ES-I3 (cell line): ENCODE measurements around the gene TMED1.

Experiments
- H3K36me3 ChIP-seq: 2 replicates; pipeline ENCODE4 v1.6.1; 2013; ENCODE audit warnings: mild to moderate bottlenecking, low read length, control low read depth, moderate library complexity; ENCODE audit not compliant: insufficient read depth
- H3K4me1 ChIP-seq: 2 replicates; pipeline ENCODE4 v1.6.1; 2013; ENCODE audit warnings: mild to moderate bottlenecking, control low read depth, low read length; ENCODE audit not compliant: insufficient read depth
- H3K9ac ChIP-seq: 2 replicates; pipeline ENCODE4 v1.6.1; 2013; ENCODE audit warnings: low read depth, mild to moderate bottlenecking, low read length, moderate library complexity
- H3K9me3 ChIP-seq: 2 replicates; pipeline ENCODE4 v1.6.1; 2013; ENCODE audit warnings: mild to moderate bottlenecking, low read length, moderate library complexity; ENCODE audit not compliant: control insufficient read depth, insufficient read depth

TMED1 gene

DNA sequence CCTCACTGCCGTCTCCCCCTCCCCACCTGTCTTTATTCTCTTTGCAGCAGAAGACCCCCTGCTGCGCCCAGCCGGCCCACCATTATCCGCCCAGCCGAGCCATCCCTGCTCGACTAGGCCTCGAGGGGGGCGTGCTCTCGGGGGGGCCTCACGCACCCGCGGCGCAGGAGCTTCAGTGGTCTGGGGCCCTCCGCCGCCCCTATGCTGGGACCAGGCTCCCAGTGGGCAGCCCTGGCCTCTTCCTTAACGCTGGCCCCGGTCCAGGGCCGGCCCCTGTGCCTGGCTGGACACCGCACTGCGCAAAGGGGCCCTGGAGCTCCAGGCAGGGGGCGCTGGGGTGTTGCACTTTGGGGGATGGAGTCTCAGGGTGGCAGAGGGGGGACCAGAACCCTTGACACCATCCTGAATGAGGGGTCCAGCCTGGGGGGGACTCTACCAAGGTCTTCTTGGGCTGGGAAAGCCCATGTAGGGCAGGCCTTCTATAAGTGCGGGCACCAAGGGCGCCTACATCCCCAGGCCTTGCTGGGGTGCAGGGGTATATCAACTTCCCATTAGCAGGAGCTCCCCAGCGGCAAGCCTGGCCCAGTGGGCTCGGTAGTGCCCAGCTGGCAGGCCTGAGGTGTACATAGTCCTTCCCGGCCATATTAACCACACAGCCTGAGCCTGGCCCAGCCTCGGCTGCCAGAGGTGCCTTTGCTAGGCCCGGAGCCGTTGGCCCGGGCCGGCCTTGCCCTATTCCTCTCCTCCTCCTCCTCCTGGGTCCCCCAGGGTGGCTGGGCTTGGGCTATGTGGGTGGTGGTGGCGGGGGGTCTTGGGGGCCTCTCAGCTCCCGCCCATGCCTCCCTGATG lies 4.9 kb downstream of the TMED1 start:
- no peak overlapping the region for H3K9ac ChIP-seq
- no peaks in the 10 kb centered on the region for H3K36me3 ChIP-seq
- no peaks in the 10 kb centered on the region for H3K4me1 ChIP-seq
- H3K9me3 ChIP-seq = no peaks in the 10 kb centered on the region

DNA sequence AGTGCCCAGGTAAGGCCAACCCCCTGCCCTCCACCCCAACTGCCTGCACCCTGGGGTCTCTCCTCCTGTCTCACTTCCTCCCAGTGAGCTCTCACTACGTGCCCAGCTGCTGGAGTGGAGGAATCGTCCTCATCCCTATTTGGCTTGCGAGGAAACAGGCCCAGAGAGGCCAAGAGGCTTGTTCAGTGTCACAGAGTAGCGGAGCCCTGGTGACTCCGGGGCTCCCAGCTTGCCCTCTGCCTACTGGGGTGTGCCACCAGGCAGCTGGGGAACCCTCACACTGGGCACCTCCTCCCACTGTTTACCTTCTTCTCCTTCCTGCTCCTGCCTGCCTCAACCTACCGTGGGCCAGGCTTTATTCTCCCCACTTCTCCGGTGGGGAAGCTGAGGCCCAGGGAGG lies 5.6 kb downstream of the TMED1 start:
- no peaks in the 10 kb centered on the region for H3K4me1 ChIP-seq
- no peaks in the 10 kb centered on the region for H3K9me3 ChIP-seq
- 0 out of 2 replicates have a peak, but pooled peaks cover 5% of the 10 kb centered on the region for H3K36me3 ChIP-seq
- no peak overlapping the region for H3K9ac ChIP-seq

DNA sequence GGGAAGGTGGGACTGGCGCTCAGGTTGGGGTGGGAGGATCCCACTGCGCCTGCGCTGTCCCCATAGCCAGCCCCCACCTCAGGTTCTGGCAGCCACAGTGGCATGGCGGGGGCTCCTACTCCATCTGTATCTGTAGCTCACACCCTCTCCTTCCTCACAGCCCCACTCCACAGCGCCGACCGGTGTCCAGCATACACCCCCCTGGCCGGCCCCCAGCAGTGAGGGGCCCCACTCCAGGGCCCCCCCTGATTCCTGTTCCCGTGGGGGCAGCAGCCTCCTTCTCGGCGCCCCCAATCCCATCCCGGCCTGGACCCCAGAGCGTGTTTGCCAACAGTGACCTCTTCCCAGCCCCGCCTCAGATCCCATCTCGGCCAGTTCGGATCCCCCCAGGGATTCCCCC lies 6.0 kb downstream of the TMED1 start:
- Histone ChIP-seq H3K4me1 (no peaks in the 10 kb centered on the region), H3K36me3 (0 out of 2 replicates have a peak, but pooled peaks cover 5% of the 10 kb centered on the region), H3K9me3 (no peaks in the 10 kb centered on the region), H3K9ac (no peak overlapping the region)

DNA sequence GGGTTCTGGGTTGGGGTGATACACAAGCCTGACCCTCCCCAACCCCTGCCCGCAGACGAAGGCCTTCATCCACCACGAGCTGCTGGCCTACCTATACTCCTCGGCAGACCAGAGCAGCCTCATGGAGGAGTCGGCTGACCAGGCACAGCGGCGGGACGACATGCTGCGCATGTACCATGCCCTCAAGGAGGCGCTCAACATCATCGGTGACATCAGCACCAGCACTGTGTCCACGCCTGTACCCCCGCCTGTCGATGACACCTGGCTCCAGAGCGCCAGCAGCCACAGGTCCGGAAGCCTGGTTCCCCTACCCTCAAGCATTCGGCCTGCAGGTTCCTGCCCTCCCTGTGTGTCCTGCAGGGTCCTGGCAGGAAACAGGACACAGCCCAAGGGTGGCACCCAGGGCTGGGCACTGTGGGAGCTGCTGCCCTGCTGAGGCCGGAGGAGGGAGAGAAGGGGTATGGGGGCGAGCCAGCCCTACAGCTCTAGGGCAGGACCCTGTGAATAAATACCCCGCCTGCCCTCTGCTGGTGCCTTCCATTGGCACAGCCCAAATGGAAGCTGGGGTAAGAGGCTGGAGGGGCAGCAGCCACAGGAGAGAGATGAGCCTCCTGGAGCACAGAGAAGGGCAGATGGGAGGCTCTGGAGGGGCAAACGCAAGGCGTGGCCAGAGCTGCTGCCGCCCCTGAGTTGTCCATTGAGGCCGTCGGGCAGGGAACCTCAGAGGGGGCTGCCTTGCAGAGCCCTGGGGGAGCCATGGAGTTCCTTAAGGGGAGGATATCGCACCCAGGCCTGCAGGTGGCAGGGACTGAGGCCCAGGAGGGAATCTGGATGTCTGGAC lies 6.8 kb downstream of the TMED1 start:
- Histone ChIP-seq H3K36me3 (peaks cover 5% of the 10 kb centered on the region; the same call in 1 of the 2 replicates), H3K4me1 (no peaks in the 10 kb centered on the region), H3K9ac (no peak overlapping the region), H3K9me3 (no peaks in the 10 kb centered on the region)

DNA sequence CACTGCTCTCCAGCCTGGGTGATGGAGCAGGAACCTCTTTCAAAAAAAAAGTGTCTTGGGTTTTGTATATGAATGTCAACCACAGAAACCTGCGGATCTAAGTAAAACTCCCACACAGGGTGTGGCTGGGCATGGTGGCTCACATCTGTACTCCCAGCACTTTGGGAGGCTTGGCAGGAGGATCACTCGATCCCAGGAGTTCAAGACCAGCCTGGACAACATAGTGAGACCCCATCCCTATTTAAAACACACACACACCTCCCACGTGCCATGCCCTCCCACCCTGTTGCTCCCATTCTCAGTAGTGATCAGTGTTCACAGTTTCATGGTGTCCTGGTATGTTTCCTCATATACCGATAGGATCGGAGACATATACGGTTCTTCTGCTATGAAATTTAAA lies 9.2 kb downstream of the TMED1 start:
- H3K9ac ChIP-seq = no peak overlapping the region
- H3K36me3 ChIP-seq = peaks cover 8% of the 10 kb centered on the region
- no peaks in the 10 kb centered on the region for H3K4me1 ChIP-seq
- no peaks in the 10 kb centered on the region for H3K9me3 ChIP-seq

DNA sequence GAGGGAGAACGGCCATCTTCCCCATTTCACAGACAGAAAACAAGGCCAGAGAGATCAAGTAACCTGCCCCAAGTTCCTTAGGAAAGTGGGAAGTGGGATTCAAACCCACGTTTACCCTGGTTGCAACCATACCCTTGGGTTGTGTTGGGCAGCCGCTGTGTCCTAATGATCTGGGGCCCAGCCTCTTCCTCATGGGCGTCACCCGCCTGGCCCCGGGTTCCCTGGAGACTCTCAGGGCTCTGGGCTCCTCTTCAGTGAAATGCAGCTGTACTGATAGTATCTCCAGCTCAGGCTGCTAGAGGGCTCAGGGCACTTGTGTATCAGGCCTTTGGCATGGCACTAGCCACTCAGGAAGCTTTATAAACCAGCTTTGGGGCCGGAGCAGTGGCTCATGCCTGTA lies 9.8 kb downstream of the TMED1 start:
- no peaks in the 10 kb centered on the region for H3K9me3 ChIP-seq
- peaks cover 8% of the 10 kb centered on the region for H3K36me3 ChIP-seq
- H3K4me1 ChIP-seq = no peaks in the 10 kb centered on the region
- H3K9ac ChIP-seq = no peak overlapping the region

DNA sequence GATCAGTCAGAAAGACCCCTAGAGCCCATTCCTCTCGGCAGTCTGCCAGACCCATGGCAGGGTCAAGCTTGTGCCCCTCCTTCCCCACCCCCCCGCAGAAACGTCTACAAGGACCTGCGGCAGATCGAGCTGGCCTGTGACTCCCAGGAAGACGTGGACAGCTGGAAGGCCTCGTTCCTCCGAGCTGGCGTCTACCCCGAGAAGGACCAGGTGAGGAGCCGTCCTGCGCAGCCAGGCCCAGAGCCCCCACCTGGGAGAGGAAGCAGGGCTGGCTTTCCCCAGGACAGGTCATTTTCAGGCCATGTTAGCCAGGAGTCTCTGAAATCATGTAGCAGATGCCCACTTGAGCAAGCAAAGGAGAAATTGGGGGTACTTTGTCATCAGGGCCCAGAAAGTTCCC lies 12.3 kb downstream of the TMED1 start:
- Histone ChIP-seq H3K9ac (no peak overlapping the region), H3K4me1 (no peaks in the 10 kb centered on the region), H3K36me3 (peaks cover 8% of the 10 kb centered on the region), H3K9me3 (no peaks in the 10 kb centered on the region)

DNA sequence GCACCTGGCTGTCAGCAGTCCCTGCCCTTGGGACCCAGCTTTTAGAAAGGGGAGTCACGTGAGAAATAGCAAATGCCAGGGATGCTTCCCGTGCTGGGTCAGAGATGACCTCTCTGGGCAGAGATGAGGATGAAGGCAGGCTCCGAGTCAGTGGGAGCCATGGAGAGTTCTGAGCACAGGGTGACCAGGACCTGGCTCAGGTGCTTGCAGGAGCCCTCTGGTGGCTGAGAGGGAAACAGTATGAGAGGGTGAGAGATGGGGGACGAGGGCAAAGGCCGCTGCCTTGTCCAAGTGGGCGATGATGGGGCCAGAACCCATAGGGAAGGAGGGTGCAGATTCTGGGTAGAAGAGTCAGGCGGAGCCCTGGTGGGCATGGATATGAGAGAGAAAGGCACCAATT lies 15.8 kb downstream of the TMED1 start:
- no peaks in the 10 kb centered on the region for H3K9me3 ChIP-seq
- H3K4me1 ChIP-seq = no peaks in the 10 kb centered on the region
- no peak overlapping the region for H3K9ac ChIP-seq
- H3K36me3 ChIP-seq = peaks cover 4% of the 10 kb centered on the region

DNA sequence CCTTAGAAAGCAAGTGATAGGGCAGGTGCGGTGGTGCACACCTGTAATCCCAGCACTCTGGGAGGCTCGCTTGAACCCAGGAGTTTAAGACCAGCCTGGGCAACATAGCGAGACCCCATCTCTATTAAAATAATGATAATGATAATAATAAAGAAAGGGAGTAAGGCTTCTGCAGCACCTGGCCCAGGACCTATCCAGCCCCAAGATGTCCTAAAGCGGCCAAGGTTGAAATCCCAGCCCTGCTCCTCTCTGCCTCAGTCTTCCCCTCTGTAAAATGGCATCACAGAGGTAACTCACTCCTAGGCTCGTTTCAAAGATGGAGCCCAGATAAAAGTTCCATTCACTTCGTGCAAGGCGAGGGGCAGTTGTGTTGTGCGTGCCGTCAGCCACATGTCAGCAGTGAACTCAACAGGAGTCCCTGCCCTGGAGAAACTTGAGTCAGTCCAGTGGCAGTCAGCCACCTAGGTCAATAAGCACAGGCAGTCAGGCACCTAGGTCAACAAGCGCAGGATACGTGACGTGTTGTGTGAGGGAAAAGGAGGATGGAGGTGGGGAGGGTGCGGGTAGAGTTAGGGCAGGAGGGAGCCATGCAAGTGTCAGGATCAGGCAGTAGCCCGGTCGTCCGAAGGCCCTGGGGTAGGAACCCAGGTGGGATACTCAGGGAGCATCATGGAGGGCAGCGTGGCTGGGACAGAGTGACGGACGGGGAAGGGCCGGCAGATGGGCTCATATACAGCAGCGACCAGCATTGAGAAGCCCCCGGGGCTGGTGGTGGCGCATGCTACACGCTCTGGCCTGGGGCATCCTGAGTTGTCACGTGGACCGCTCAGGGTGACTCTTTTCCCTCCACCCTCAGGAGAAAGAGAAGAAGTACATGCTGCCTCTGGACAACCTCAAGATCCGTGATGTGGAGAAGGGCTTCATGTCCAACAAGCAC lies 16.6 kb downstream of the TMED1 start:
- no peak overlapping the region for H3K9ac ChIP-seq
- no peaks in the 10 kb centered on the region for H3K9me3 ChIP-seq
- peaks cover 7% of the 10 kb centered on the region for H3K36me3 ChIP-seq
- no peaks in the 10 kb centered on the region for H3K4me1 ChIP-seq

DNA sequence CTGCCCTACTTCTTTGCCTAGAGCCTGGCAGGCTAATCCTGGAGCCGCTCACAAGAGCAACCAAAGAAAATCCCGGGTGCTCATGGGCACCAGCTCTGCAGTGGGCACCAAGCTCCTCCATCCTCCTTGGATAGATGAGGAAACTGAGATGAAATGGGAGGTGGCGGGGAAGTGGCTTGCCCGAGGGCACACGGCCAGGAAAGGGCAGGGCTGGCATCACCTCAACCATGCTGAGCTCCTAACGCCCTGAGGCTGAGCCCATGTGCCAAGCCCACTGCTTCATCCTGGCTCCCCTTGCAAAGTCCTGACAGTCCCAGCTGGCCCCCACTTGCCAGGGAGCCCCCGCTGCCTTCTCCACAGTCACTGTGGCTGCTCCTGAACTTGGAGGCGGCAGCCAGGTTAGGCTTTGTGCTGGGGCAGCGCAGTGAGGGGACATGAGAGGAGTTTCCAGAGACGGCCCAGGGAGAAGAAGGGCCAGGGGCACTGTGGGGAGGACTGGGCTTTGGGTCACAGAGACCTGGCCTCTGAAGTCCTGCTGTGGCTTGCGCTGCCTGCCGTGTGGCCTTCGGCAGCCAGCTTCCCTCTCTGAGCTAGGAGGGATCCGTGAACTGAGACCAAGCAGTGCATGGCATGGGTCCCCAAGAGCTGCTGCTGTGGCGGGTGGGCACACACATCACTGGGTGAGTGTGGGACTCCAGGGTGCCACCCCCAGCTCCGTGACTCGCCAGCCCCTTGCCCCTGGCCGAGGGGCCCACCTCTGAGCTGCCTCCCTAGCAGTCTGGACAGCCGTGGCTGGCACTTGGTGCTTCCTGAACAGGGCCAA lies 17.5 kb downstream of the TMED1 start:
- no peaks in the 10 kb centered on the region for H3K9me3 ChIP-seq
- peaks cover 4% of the 10 kb centered on the region for H3K36me3 ChIP-seq
- no peak overlapping the region for H3K9ac ChIP-seq
- H3K4me1 ChIP-seq = no peaks in the 10 kb centered on the region

DNA sequence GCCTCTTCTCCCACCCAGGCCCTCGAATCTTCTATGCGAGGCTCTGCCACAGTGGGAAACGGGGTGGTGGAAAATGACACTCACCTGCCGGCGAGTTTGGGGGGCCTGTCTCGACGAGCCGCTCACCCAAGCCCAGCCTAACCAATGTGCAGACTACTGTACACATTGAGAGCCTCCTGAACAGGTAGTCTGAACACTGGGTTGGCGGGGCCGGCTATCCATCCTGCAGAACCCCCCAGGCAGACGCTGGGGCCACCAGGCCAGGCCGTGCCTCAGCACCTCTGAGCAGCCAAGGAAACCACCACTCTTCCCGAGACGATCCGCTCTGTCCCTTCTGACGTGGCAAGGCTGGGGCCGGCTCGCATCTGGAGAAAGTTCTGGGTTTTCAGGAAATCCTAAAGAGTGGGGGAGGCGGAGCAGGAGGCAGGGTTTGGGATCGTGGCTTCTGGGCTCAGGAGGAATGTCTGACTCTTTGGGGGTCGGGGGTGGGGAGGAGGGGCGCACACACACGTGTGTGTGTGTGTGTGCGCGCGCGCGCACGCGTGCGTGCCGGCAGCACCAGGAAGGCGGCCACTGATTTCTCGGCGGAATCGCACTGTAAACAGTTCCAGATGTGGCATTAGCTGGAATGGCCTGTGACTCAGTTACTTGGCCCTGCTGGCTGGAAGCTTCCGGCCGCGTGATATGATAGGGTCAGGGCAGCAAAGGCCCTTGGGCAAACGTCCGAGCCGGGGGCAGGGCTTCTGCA lies 18.5 kb downstream of the TMED1 start:
- no peaks in the 10 kb centered on the region for H3K9me3 ChIP-seq
- no peak overlapping the region for H3K9ac ChIP-seq
- peaks cover 4% of the 10 kb centered on the region; the same call in 1 of the 2 replicates for H3K36me3 ChIP-seq
- no peaks in the 10 kb centered on the region for H3K4me1 ChIP-seq

DNA sequence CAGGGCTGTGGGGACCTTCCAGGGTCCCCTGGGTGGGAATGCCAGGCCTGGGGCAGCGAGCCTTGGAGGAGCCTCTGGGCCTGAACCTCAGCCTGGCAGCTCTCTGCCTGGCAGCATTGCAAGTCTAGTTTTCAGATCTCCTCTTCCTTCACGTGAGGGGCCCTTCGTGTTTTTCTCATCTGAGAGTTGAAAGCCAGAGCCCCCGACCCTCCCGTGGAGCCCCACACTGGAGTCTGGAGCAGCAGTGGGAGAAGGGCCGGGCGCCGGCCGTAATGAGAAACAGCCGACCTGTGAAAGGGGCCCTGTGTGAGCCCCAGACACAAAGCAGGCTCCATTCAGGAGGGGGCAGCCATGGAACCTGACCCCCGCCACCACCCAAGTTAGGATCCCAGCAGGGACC lies 19.3 kb downstream of the TMED1 start:
- Histone ChIP-seq H3K36me3 (peaks cover 4% of the 10 kb centered on the region; the same call in 1 of the 2 replicates), H3K9ac (no peak overlapping the region), H3K9me3 (no peaks in the 10 kb centered on the region), H3K4me1 (no peaks in the 10 kb centered on the region)
